HepG2 (cell line): ENCODE results near the gene LACTBL1. TPM values are rescaled to one million over a fixed set of nuclear protein-coding genes. Genes with fewer than 3 reads are reported as not detected.

Experiments used
- ATAC-seq: fragments of 200-7000 bp; cut with Tn5 transposase; 3 replicates; pipeline ENCODE4 v1.9.1; 2020; ENCODE audit warnings: mild to moderate bottlenecking, moderate library complexity
- BruUV-seq: library from RNA; stranded (reverse); fragments of 400-500 nt; replicated peaks from 2 replicates; lab custom pipeline; 2021; lab: Mats Ljungman, UMichigan
- CTCF ChIA-PET: fragments of 300-600 bp; formaldehyde crosslinking; extraction: SDS; loops from one replicate; lab custom pipeline; 2021; ENCODE audit warnings: low total read pairs, inconsistent platforms, low intra/inter-chr PET ratio; lab: Yijun Ruan, JAX
- POLR2A ChIA-PET: fragments of 350-600 bp; sonication (Branson Sonifier 250); formaldehyde crosslinking; loops from one replicate; lab custom pipeline; 2020; ENCODE audit warnings: antibody characterized with exemption, inconsistent platforms; lab: Yijun Ruan, JAX
- DNase-seq: peaks from one replicate; pipeline ENCODE4 v3.0.0-alpha.2; 2015; ENCODE audit warnings: low spot score
- FAIRE-seq: peaks from 3 replicates; lab custom pipeline; 2011; peaks lifted over from hg19 to GRCh38; lab: Jason Lieb, UNC
- H2AFZ ChIP-seq: one replicate; pipeline ENCODE4 v1.6.1; 2011; ENCODE audit warnings: low read length, inconsistent platforms
- H3K27ac ChIP-seq: fragments of 300-600 bp; 3 replicates; pipeline ENCODE4 v1.8.0; 2011; ENCODE audit warnings: mixed run types, mild to moderate bottlenecking, mixed read lengths, low read length, inconsistent platforms; ENCODE audit not compliant: insufficient read depth; ENCODE audit errors: extremely low read length
- H3K27me3 ChIP-seq, 2 experiments: fragments of 200-600 bp in 1 of 2; 2 replicates in 1 of 2; 3 replicates in 1 of 2; pipeline versions ENCODE4 v1.6.0 to v1.8.0; 2011; ENCODE audit warnings: low read length in 2 of 2, mild to moderate bottlenecking in 2 of 2, moderate library complexity in 2 of 2, inconsistent platforms in 1 of 2; ENCODE audit not compliant: insufficient read depth in 2 of 2, control insufficient read depth in 1 of 2
- H3K36me3 ChIP-seq, 2 experiments: fragments of 200-600 bp in 1 of 2; replicated peaks in 1 of 2; 2 replicates in 1 of 2; 3 replicates in 1 of 2; pipeline versions ENCODE4 v1.5.1 to v1.8.0; 2011; ENCODE audit warnings: low read length in 2 of 2, inconsistent platforms in 1 of 2; ENCODE audit not compliant: insufficient read depth in 2 of 2, control insufficient read depth in 1 of 2
- H3K4me1 ChIP-seq: 2 replicates; pipeline ENCODE4 v1.5.1; 2012; ENCODE audit warnings: low read length, inconsistent platforms; ENCODE audit not compliant: insufficient read depth
- H3K4me2 ChIP-seq: 2 replicates; pipeline ENCODE4 v1.6.0; 2011; ENCODE audit warnings: low read depth, low read length, inconsistent platforms
- H3K4me3 ChIP-seq, 3 experiments: fragments of 200-600 bp in 1 of 3; sonication (generic), shearing (Covaris generic) in 1 of 3; replicated peaks in 1 of 3; 2 replicates each; pipeline ENCODE4 v1.5.1; 2011 to 2016; ENCODE audit warnings: low read length in 3 of 3, inconsistent platforms in 2 of 3, low read depth in 2 of 3, mild to moderate bottlenecking in 2 of 3, control low read depth in 1 of 3, mixed read lengths in 1 of 3; ENCODE audit not compliant: insufficient read depth in 1 of 3
- H3K79me2 ChIP-seq: one replicate; pipeline ENCODE4 v1.6.1; 2011; ENCODE audit warnings: low read length, inconsistent platforms; ENCODE audit not compliant: insufficient read depth
- H3K9ac ChIP-seq: 2 replicates; pipeline ENCODE4 v1.6.0; 2011; ENCODE audit warnings: mild to moderate bottlenecking, low read depth, low read length, inconsistent platforms; ENCODE audit not compliant: insufficient read depth
- H3K9me3 ChIP-seq: 2 replicates; pipeline ENCODE4 v1.5.1; 2012; ENCODE audit warnings: mild to moderate bottlenecking, low read length
- H4K20me1 ChIP-seq: 2 replicates; pipeline ENCODE4 v1.6.0; 2011; ENCODE audit warnings: inconsistent platforms, mild to moderate bottlenecking, low read length, moderate library complexity; ENCODE audit not compliant: insufficient read depth
- ATRX ChIP-seq: sonication (generic); formaldehyde crosslinking; IDR thresholded peaks from 2 replicates; pipeline ENCODE4 v1.4.0; 2020; ENCODE audit warnings: missing genetic modification reagents, borderline replicate concordance
- CCDC6 ChIP-seq: sonication (generic); formaldehyde crosslinking; IDR thresholded peaks from 2 replicates; pipeline ENCODE4 v1.8.1; 2022; ENCODE audit warnings: mild to moderate bottlenecking, missing genetic modification reagents, moderate library complexity
- FOXK2 ChIP-seq: fragments of 450-650 bp; IDR thresholded peaks from 2 replicates; pipeline ENCODE4 v1.6.1; 2016
- MZF1 ChIP-seq: sonication (generic); formaldehyde crosslinking; IDR thresholded peaks from 2 replicates; pipeline ENCODE4 v1.8.1; 2023; ENCODE audit warnings: mild to moderate bottlenecking, missing genetic modification reagents, borderline replicate concordance
- SMAD9 ChIP-seq: sonication (generic); formaldehyde crosslinking; IDR thresholded peaks from 2 replicates; pipeline ENCODE4 v1.5.1; 2020; ENCODE audit warnings: mild to moderate bottlenecking, missing genetic modification reagents
- SRSF1 ChIP-seq: fragments of 200-400 bp; formaldehyde crosslinking; optimal IDR thresholded peaks from 2 replicates; pipeline ENCODE3; 2017; ENCODE audit warnings: mild to moderate bottlenecking, low read depth, low read length, moderate library complexity
- ZNF550 ChIP-seq: sonication (generic); formaldehyde crosslinking; IDR thresholded peaks from 2 replicates; pipeline ENCODE4 v1.4.0; 2020; ENCODE audit warnings: mild to moderate bottlenecking, missing genetic modification reagents, borderline replicate concordance
- WGBS: methylation state at CpG from one replicate; pipeline ENCODE4 v1.1.6; 2017; ENCODE audit warnings: low lambda C conversion rate; 5-methylcytosine and 5-hydroxymethylcytosine counted together
- in situ Hi-C: cut with HindIII; loops from 2 replicates; pipeline ENCODE4 v1.10.0; 2017; ENCODE audit warnings: low pct_unique_long_range_greater_than_20kb; ENCODE audit not compliant: extremely low pct_ligation_motif_present
- intact Hi-C: fragments of 100-400 bp; cut with micrococcal nuclease; formaldehyde crosslinking; loops from one replicate; pipeline ENCODE4 v1.10.0; 2022; ENCODE audit not compliant: unreplicated experiment
- polyA plus RNA-seq, 8 experiments: library from polyadenylated mRNA; depleted of rRNA in 3 of 8; stranded (reverse) in 7 of 8; unstranded in 1 of 8; fragments of >200 nt; fragmentation: Illumina TruSeq in 4 of 8; extraction: Trizol in 4 of 8; gene quantifications; 2 replicates each; pipeline versions ENCODE4 v1.2.1 to v1.2.3, GENCODE V29; 2011 to 2016; ENCODE audit warnings: low read depth in 4 of 8, missing spikeins in 1 of 8, mixed read lengths in 1 of 8; ENCODE audit not compliant: insufficient read depth in 1 of 8
- total RNA-seq, 5 experiments: library from RNA; depleted of rRNA; stranded (reverse); fragments of >200 nt; fragmentation: Illumina TruSeq; extraction: Trizol; gene quantifications; 2 replicates each; pipeline ENCODE4 v1.2.3, GENCODE V29; 2016; ENCODE audit warnings: low read depth in 1 of 5
- TF ChIP-seq, protein P1 (sequence below): sonication (generic); formaldehyde crosslinking; IDR thresholded peaks from 2 replicates; pipeline ENCODE4 v1.5.0; 2020; ENCODE audit warnings: mild to moderate bottlenecking, missing genetic modification reagents
- TF ChIP-seq, protein P2 (sequence below): sonication (generic); formaldehyde crosslinking; IDR thresholded peaks from 2 replicates; pipeline ENCODE4 v1.5.0; 2020; ENCODE audit warnings: missing genetic modification reagents
- TF ChIP-seq, protein P3 (sequence below): sonication (generic); formaldehyde crosslinking; IDR thresholded peaks from 2 replicates; pipeline ENCODE4 v1.8.0; 2022; ENCODE audit warnings: mild to moderate bottlenecking, missing genetic modification reagents; ENCODE audit not compliant: insufficient replicate concordance

LACTBL1 gene
- total and polyA plus RNA-seq, 2 of the 13 experiments (the other 11 are each of a cell fraction or from before 2014, with no cell fraction given): 0.12 to 1.3 TPM

DNA sequence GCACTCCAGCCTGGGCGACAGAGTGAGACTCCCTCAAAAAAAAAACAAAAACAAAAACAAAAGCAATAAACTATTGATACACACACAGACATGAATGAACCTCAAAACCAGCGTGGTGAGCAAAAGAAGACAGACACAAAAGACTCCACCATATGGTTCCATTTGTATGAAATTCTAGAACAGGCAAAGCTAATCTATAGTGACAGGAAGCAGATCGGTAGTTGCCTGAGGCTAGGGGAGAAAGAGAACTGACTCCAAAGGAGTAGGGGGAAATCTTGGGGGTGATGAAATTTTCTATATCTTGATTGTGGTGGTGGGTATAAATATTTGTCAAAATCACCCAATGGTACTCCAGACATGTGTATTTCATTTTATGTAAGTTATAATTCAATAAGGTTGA is 20.9 kb downstream of the LACTBL1 start:
- FAIRE-seq (no peak), DNase-seq (no peak), ATAC-seq (no peak)
- ChIA-PET POLR2A (no interaction called here), CTCF (no interaction called here)
- Histone ChIP-seq H4K20me1 (no peaks in the 10 kb centered on the region), H3K27ac (no peak overlapping the region), H3K4me3 (no peak overlapping the region), H3K79me2 (no peaks in the 10 kb centered on the region), H3K9ac (no peak overlapping the region), H3K9me3 (no peaks in the 10 kb centered on the region), H3K27me3 (no peaks in the 10 kb centered on the region), H3K4me2 (no peak overlapping the region), H3K36me3 (no peaks in the 10 kb centered on the region), H3K4me1 (no peaks in the 10 kb centered on the region), H2AFZ (no peak overlapping the region)
- WGBS: 84% methylated on average over 3 of the region's 3 CpGs
- no TSS peak for BruUV-seq
- TF ChIP-seq SMAD9 (CRISPR knock-in tag): no peak
- in situ Hi-C loops (no loop called here), intact Hi-C loops (no loop called here)

DNA sequence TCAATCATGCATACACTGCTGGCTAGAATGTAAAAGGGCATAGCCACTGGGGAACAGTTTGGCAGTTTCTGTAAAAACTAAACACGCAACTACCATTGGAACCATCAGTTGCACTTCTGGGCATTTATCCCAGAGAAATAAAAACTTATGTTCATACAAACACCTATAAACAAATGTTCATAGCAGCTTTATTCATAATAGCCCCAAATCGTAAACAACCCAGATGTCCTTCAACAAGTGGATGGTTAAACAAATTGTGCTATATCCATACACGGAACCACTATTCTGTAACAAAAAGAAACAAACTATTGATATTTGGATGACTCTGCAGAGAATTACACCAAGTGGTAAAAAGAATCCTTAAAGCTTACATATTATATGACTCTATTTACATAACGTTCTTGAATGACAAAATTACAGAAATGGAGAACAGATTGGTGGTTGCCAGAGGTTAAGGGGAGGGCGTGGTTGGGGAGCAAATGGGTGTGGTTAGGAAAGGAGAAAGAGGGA is 22.8 kb downstream of the LACTBL1 start:
- no peak overlapping the region for H3K4me2 ChIP-seq
- no peak overlapping the region for H3K9ac ChIP-seq
- FAIRE-seq (no peak), DNase-seq (no peak), ATAC-seq (no peak)
- H3K27me3 ChIP-seq: no peaks in the 10 kb centered on the region
- CTCF ChIA-PET: no interaction called here
- intact Hi-C loops: no loop called here
- no peak overlapping the region for H3K4me3 ChIP-seq
- no TSS peak for BruUV-seq
- H3K36me3 ChIP-seq: no peaks in the 10 kb centered on the region
- 54% methylated on average over 5 of the region's 5 CpGs for WGBS
- no peaks in the 10 kb centered on the region for H3K79me2 ChIP-seq
- no peaks in the 10 kb centered on the region for H4K20me1 ChIP-seq
- H2AFZ ChIP-seq: no peak overlapping the region
- in situ Hi-C loops: no loop called here
- no peaks in the 10 kb centered on the region for H3K9me3 ChIP-seq
- no peaks in the 10 kb centered on the region for H3K4me1 ChIP-seq
- TF ChIP-seq ZNF550 (no peak), MZF1 (CRISPR knock-in tag) (no peak), SRSF1 (no peak), CCDC6 (no peak), FOXK2 (no peak), ATRX (CRISPR knock-in tag) (no peak)
- TF ChIP-seq, protein P1, sequence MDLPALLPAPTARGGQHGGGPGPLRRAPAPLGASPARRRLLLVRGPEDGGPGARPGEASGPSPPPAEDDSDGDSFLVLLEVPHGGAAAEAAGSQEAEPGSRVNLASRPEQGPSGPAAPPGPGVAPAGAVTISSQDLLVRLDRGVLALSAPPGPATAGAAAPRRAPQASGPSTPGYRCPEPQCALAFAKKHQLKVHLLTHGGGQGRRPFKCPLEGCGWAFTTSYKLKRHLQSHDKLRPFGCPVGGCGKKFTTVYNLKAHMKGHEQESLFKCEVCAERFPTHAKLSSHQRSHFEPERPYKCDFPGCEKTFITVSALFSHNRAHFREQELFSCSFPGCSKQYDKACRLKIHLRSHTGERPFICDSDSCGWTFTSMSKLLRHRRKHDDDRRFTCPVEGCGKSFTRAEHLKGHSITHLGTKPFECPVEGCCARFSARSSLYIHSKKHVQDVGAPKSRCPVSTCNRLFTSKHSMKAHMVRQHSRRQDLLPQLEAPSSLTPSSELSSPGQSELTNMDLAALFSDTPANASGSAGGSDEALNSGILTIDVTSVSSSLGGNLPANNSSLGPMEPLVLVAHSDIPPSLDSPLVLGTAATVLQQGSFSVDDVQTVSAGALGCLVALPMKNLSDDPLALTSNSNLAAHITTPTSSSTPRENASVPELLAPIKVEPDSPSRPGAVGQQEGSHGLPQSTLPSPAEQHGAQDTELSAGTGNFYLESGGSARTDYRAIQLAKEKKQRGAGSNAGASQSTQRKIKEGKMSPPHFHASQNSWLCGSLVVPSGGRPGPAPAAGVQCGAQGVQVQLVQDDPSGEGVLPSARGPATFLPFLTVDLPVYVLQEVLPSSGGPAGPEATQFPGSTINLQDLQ (CRISPR knock-in tag): no peak
- TF ChIP-seq, protein P2, sequence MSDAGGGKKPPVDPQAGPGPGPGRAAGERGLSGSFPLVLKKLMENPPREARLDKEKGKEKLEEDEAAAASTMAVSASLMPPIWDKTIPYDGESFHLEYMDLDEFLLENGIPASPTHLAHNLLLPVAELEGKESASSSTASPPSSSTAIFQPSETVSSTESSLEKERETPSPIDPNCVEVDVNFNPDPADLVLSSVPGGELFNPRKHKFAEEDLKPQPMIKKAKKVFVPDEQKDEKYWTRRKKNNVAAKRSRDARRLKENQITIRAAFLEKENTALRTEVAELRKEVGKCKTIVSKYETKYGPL: no peak
- TF ChIP-seq, protein P3, sequence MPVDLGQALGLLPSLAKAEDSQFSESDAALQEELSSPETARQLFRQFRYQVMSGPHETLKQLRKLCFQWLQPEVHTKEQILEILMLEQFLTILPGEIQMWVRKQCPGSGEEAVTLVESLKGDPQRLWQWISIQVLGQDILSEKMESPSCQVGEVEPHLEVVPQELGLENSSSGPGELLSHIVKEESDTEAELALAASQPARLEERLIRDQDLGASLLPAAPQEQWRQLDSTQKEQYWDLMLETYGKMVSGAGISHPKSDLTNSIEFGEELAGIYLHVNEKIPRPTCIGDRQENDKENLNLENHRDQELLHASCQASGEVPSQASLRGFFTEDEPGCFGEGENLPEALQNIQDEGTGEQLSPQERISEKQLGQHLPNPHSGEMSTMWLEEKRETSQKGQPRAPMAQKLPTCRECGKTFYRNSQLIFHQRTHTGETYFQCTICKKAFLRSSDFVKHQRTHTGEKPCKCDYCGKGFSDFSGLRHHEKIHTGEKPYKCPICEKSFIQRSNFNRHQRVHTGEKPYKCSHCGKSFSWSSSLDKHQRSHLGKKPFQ (CRISPR knock-in tag): no peak
- H3K27ac ChIP-seq: no peak overlapping the region
- POLR2A ChIA-PET: no interaction called here
